Measurements from ENCODE around the gene MT2A.

Gene MT2A

GRCh38 chr16:56600398-56600999, 7.9 kb upstream of the MT2A start:
- no peak for DNase-seq (ENCODE audit: low read depth)
- no peak overlapping the region for H3K4me3 ChIP-seq (ENCODE audit: control insufficient read depth, low read depth, low read length)
- TF ChIP-seq CTCF (IDR thresholded peaks at IDR 0.05; ENCODE audit: control insufficient read depth, insufficient read depth, low read depth, low read length, missing control alignments), result peak; percentile 81

GRCh38 chr16:56601325-56601724, 7.1 kb upstream of the MT2A start:
- DNase-seq (ENCODE audit: low read depth), result no peak
- TF ChIP-seq CTCF (IDR thresholded peaks at IDR 0.05; ENCODE audit: control insufficient read depth, insufficient read depth, low read depth, low read length, missing control alignments), result no peak
- no peak overlapping the region for H3K4me3 ChIP-seq (ENCODE audit: control insufficient read depth, low read depth, low read length)

- DNase-seq (ENCODE audit: low read depth), result no peak
- TF ChIP-seq CTCF (IDR thresholded peaks at IDR 0.05; ENCODE audit: control insufficient read depth, insufficient read depth, low read depth, low read length, missing control alignments), result peak; percentile 59
These were observed 4.8 kb upstream of the MT2A start for GRCh38 chr16:56603589-56603988.

GRCh38 chr16:56604966-56605365, 3.4 kb upstream of the MT2A start:
- TF ChIP-seq CTCF (IDR thresholded peaks at IDR 0.05; ENCODE audit: control insufficient read depth, insufficient read depth, low read depth, low read length, missing control alignments), result no peak
- no peak for DNase-seq (ENCODE audit: low read depth)

More at GRCh38 chr16:56603589-56603988, 4.8 kb upstream of the MT2A start:
- no peak overlapping the region for H3K4me3 ChIP-seq (ENCODE audit: control insufficient read depth, low read depth, low read length)

GRCh38 chr16:56605475-56605874, 2.9 kb upstream of the MT2A start:
- no peak for TF ChIP-seq CTCF (IDR thresholded peaks at IDR 0.05; ENCODE audit: control insufficient read depth, insufficient read depth, low read depth, low read length, missing control alignments)
- H3K4me3 ChIP-seq (ENCODE audit: control insufficient read depth, low read depth, low read length), result no peak overlapping the region
- DNase-seq (ENCODE audit: low read depth), result no peak

More at GRCh38 chr16:56604966-56605365, 3.4 kb upstream of the MT2A start:
- H3K4me3 ChIP-seq (ENCODE audit: control insufficient read depth, low read depth, low read length), result no peak overlapping the region

GRCh38 chr16:56606071-56606475, 2.3 kb upstream of the MT2A start:
- no peak for TF ChIP-seq CTCF (IDR thresholded peaks at IDR 0.05; ENCODE audit: control insufficient read depth, insufficient read depth, low read depth, low read length, missing control alignments)
- peak; percentile 41 for DNase-seq (ENCODE audit: low read depth)
- no peak overlapping the region for H3K4me3 ChIP-seq (ENCODE audit: control insufficient read depth, low read depth, low read length)

Measured in AG09309 (cell line).